A549 (cell line): ENCODE measurements around the gene ELF5. TPM values are rescaled to one million over a fixed set of nuclear protein-coding genes. Genes with fewer than 3 reads are reported as not detected.

Source experiments
- ATAC-seq, 2 experiments: fragments of 200-7000 bp in 1 of 2; fragments of >200 bp in 1 of 2; cut with Nextera tagmentation in 1 of 2; cut with Tn5 transposase in 1 of 2; 3 replicates each; pipeline versions ENCODE4 v1.8.0 to v1.9.1; 2018 to 2020; ENCODE audit warnings: mild to moderate bottlenecking in 1 of 2, moderate library complexity in 1 of 2
- CTCF ChIA-PET: fragments of 300-600 bp; sonication (Branson Sonifier 250); formaldehyde crosslinking; extraction: SDS; loops from one replicate; lab custom pipeline; 2021; ENCODE audit warnings: antibody characterized with exemption, inconsistent platforms; lab: Yijun Ruan, JAX
- POLR2A ChIA-PET: fragments of 350-600 bp; formaldehyde crosslinking; extraction: SDS; loops from one replicate; lab custom pipeline; 2021; ENCODE audit warnings: antibody characterized with exemption, inconsistent platforms; lab: Yijun Ruan, JAX
- DNase-seq, 2 experiments: peaks; one replicate each; pipeline versions ENCODE4 v3.0.0 to v3.0.0-alpha.2; 2011 to 2016; ENCODE audit warnings: low read depth in 1 of 2, low spot score in 1 of 2
- FAIRE-seq: peaks from 2 replicates; lab custom pipeline; 2011; peaks lifted over from hg19 to GRCh38; lab: Jason Lieb, UNC
- H3K27ac ChIP-seq, 2 experiments: fragments of >200 bp; sonication (Bioruptor Twin); formaldehyde crosslinking; 3 replicates each; pipeline ENCODE4 v1.5.1; 2016 to 2017
- H3K4me1 ChIP-seq: fragments of >200 bp; sonication (Bioruptor Twin); formaldehyde crosslinking; 3 replicates; pipeline ENCODE4 v1.6.1; 2016
- H3K4me2 ChIP-seq: fragments of >200 bp; sonication (Bioruptor Twin); formaldehyde crosslinking; 3 replicates; pipeline ENCODE4 v1.6.1; 2016
- H3K4me3 ChIP-seq: fragments of >200 bp; sonication (Bioruptor Twin); formaldehyde crosslinking; 3 replicates; pipeline ENCODE4 v1.5.1; 2016
- H3K9me3 ChIP-seq: fragments of >200 bp; sonication (Bioruptor Twin); formaldehyde crosslinking; 3 replicates; pipeline ENCODE4 v1.6.1; 2016
- BHLHE40 ChIP-seq: IDR thresholded peaks from 2 replicates; pipeline ENCODE4 v1.6.1; 2012; ENCODE audit warnings: low read depth, low read length, inconsistent platforms
- CEBPB ChIP-seq, 2 experiments: fragments of >200 bp in 1 of 2; sonication (Bioruptor Twin) in 1 of 2; formaldehyde crosslinking in 1 of 2; IDR thresholded peaks; 2 replicates each; pipeline ENCODE4 v1.6.1; 2012 to 2016
- EHMT2 ChIP-seq: fragments of 200-600 bp; sonication (generic); IDR thresholded peaks from 2 replicates; pipeline ENCODE4 v1.6.1; 2016; ENCODE audit warnings: antibody characterized with exemption, low read depth, mild to moderate bottlenecking, moderate library complexity
- FOSB ChIP-seq: fragments of 250-450 bp; sonication (Bioruptor Pico); IDR thresholded peaks from 2 replicates; pipeline ENCODE4 v1.5.0; 2020; ENCODE audit warnings: mild to moderate bottlenecking, moderate library complexity
- HEYL ChIP-seq: fragments of 250-450 bp; sonication (Bioruptor Pico); IDR thresholded peaks from 2 replicates; pipeline ENCODE4 v1.8.0; 2021; ENCODE audit warnings: mild to moderate bottlenecking, moderate library complexity
- HOXB5 ChIP-seq: fragments of 250-450 bp; sonication (Bioruptor Pico); IDR thresholded peaks from 2 replicates; pipeline ENCODE4 v1.5.0; 2020; ENCODE audit warnings: mild to moderate bottlenecking, moderate library complexity
- JUN ChIP-seq, 2 experiments: fragments of >200 bp; sonication (Bioruptor Twin); formaldehyde crosslinking; IDR thresholded peaks; 2 replicates in 1 of 2; 3 replicates in 1 of 2; pipeline ENCODE4 v1.6.1; 2016 to 2017
- KDM5A ChIP-seq: fragments of 200-600 bp; sonication (generic); IDR thresholded peaks from 2 replicates; pipeline ENCODE4 v1.6.1; 2016; ENCODE audit warnings: antibody characterized with exemption, mild to moderate bottlenecking
- MAFK ChIP-seq: fragments of 450-650 bp; IDR thresholded peaks from 2 replicates; pipeline ENCODE4 v1.6.1; 2014; ENCODE audit not compliant: partially characterized antibody
- NR3C1 ChIP-seq: fragments of >200 bp; sonication (Bioruptor Twin); formaldehyde crosslinking; IDR thresholded peaks from 3 replicates; pipeline ENCODE4 v1.6.1; 2017
- POLR2A ChIP-seq: IDR thresholded peaks from 2 replicates; pipeline ENCODE4 v1.6.1; 2012; ENCODE audit warnings: mild to moderate bottlenecking, low read length
- RCOR1 ChIP-seq: fragments of 150-350 bp; IDR thresholded peaks from 2 replicates; pipeline ENCODE4 v1.6.1; 2014; ENCODE audit warnings: antibody characterized with exemption, low read length, low read depth
- TFCP2L1 ChIP-seq: fragments of 250-450 bp; sonication (Bioruptor Pico); IDR thresholded peaks from 2 replicates; pipeline ENCODE4 v1.5.0; 2021; ENCODE audit warnings: mild to moderate bottlenecking
- ZFP36 ChIP-seq: fragments of 450-650 bp; IDR thresholded peaks from 2 replicates; pipeline ENCODE4 v1.6.1; 2014; ENCODE audit warnings: borderline replicate concordance; ENCODE audit not compliant: partially characterized antibody
- ZSCAN20 ChIP-seq: fragments of 250-450 bp; sonication (Bioruptor Pico); IDR thresholded peaks from 2 replicates; pipeline ENCODE4 v1.8.0; 2022; ENCODE audit warnings: mild to moderate bottlenecking, moderate library complexity
- WGBS: methylation state at CpG from one replicate; pipeline ENCODE4 v1.1.6; 2017; ENCODE audit errors: missing lambda C conversion rate; 5-methylcytosine and 5-hydroxymethylcytosine counted together
- polyA plus RNA-seq, 4 experiments: library from polyadenylated mRNA; depleted of rRNA in 3 of 4; stranded (reverse); fragments of >200 nt; fragmentation: RNase III in 1 of 4; extraction: RNeasy Plus Mini Kit Qiagen cat#74134 plus additional on column Dnase treatment in 1 of 4; gene quantifications; 2 replicates in 3 of 4; 3 replicates in 1 of 4; pipeline ENCODE4 v1.2.3, GENCODE V29; 2011 to 2017
- TF ChIP-seq, protein P1 (sequence below): fragments of 450-650 bp; IDR thresholded peaks from 2 replicates; pipeline ENCODE4 v1.6.1; 2014; ENCODE audit warnings: antibody characterized with exemption
- TF ChIP-seq, protein P2 (sequence below): fragments of 250-450 bp; sonication (Bioruptor Pico); IDR thresholded peaks from 2 replicates; pipeline ENCODE4 v1.5.0; 2021; ENCODE audit warnings: mild to moderate bottlenecking, moderate library complexity, borderline replicate concordance
- TF ChIP-seq, protein P3 (sequence below): IDR thresholded peaks from 2 replicates; pipeline ENCODE4 v1.6.1; 2012
- TF ChIP-seq, protein P4 (sequence below): fragments of >200 bp; sonication (Bioruptor Twin); formaldehyde crosslinking; IDR thresholded peaks from 2 replicates; pipeline ENCODE4 v1.6.1; 2016
- TF ChIP-seq, protein P5 (sequence below): fragments of 250-450 bp; sonication (Bioruptor Pico); IDR thresholded peaks from 2 replicates; pipeline ENCODE4 v1.5.0; 2020; ENCODE audit warnings: low read depth, mild to moderate bottlenecking, moderate library complexity

Gene ELF5
- polyA plus RNA-seq, 2 of the 4 experiments (the other 2 are of a cell fraction) = 0.04 TPM; not detected in 1

DNA sequence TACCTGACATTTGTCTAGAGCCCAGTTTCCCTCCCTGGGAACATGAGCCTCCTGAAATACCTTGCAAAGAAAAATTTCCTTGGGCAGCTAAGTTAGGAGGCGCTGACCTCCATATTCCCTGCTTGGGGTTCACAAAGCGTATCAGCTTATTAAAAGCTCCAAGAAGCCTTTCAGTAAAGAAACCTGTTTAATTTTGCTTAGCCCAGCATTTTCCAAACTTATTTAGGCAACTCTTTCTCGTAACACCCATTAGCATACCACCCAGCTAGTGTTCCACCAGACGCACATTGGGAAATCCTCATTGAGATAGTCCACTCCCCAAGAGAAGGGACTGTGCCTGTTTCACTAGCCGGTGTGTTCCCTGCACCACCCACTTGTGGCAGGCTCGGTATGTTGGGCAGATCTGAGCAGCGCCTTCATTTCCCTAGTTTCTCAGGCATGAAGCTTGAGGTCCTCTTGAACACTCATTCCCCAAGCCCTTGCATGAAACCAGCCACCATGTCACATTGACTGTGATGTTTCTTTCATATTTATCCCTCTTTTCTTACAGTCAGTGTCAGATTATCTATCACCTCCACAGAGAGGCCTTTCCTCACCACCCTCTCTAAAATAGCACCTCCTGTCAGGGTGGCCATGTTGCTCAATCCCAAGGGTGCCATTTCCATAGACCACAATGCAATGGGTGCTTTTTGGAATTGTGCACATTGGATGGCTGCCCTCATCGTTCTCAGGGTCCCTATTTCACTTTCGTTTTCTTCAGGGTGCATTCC lies 12.5 kb upstream of the ELF5 start:
- ChIA-PET CTCF (interaction anchor here (1.3 to 6.3 kb wide), 2 partner anchors 13 to 866 kb away, joined by 3 to 47 read pairs; partner anchors contain the start of gene ELF5), POLR2A (no interaction called here)
- H3K9me3 ChIP-seq = no peaks in the 10 kb centered on the region
- DNase-seq = no peak
- no peak for ATAC-seq
- 74% methylated on average over 9 of the region's 9 CpGs for WGBS
- H3K27ac ChIP-seq = no peak overlapping the region
- H3K4me1 ChIP-seq = 0 out of 3 replicates have a peak, but pooled peaks cover 6% of the 10 kb centered on the region
- no peak overlapping the region for H3K4me2 ChIP-seq
- no peak for TF ChIP-seq ZFP36
- peak; percentile 82 for TF ChIP-seq MAFK
- no peak for FAIRE-seq
- H3K4me3 ChIP-seq = no peak overlapping the region

DNA sequence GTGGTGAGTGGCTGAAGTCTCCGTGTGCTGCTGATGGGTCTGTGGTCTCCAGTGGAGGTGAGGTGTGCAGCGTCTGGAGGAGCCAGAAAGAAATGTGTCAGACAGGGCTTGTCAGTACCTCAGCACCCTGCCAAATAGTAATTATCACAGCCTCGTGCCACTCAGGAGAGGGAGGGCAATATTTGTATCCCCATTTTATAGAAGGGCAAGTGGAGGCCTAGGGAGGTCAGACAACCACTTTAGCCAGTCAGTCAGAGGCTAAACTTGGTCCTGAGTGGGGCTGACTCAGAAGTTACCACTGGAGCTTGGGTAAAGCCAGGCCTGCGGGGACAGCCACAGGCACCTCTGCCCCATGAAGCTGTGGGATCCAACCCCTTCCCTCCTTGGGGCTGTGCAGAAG lies 11.5 kb upstream of the ELF5 start:
- Histone ChIP-seq H3K4me3 (no peak overlapping the region), H3K9me3 (no peaks in the 10 kb centered on the region), H3K27ac (no peak overlapping the region), H3K4me1 (0 out of 3 replicates have a peak, but pooled peaks cover 6% of the 10 kb centered on the region), H3K4me2 (no peak overlapping the region)
- DNase-seq (no peak), FAIRE-seq (no peak), ATAC-seq (peak in 1 of 2 experiments; percentile 16; a peak in 1 of 6 replicates)
- POLR2A ChIA-PET = no interaction called here
- WGBS = 77% methylated on average over 4 of the region's 4 CpGs
- CTCF ChIA-PET = interaction anchor here (0.5 to 6.3 kb wide), 5 partner anchors 12 to 591 kb away, joined by 3 to 47 read pairs (median 3); partner anchors contain the start of gene ELF5
- TF ChIP-seq ZFP36 = no peak
- TF ChIP-seq, protein P1, sequence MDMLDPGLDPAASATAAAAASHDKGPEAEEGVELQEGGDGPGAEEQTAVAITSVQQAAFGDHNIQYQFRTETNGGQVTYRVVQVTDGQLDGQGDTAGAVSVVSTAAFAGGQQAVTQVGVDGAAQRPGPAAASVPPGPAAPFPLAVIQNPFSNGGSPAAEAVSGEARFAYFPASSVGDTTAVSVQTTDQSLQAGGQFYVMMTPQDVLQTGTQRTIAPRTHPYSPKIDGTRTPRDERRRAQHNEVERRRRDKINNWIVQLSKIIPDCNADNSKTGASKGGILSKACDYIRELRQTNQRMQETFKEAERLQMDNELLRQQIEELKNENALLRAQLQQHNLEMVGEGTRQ = no peak
- TF ChIP-seq RCOR1 = no peak
- TF ChIP-seq ZSCAN20 (CRISPR knock-in tag) = no peak
- no peak for TF ChIP-seq EHMT2
- TF ChIP-seq, protein P2, sequence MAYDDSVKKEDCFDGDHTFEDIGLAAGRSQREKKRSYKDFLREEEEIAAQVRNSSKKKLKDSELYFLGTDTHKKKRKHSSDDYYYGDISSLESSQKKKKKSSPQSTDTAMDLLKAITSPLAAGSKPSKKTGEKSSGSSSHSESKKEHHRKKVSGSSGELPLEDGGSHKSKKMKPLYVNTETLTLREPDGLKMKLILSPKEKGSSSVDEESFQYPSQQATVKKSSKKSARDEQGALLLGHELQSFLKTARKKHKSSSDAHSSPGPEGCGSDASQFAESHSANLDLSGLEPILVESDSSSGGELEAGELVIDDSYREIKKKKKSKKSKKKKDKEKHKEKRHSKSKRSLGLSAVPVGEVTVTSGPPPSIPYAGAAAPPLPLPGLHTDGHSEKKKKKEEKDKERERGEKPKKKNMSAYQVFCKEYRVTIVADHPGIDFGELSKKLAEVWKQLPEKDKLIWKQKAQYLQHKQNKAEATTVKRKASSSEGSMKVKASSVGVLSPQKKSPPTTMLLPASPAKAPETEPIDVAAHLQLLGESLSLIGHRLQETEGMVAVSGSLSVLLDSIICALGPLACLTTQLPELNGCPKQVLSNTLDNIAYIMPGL = no peak
- TF ChIP-seq HEYL = no peak
- no peak for TF ChIP-seq KDM5A
- TF ChIP-seq, protein P3, sequence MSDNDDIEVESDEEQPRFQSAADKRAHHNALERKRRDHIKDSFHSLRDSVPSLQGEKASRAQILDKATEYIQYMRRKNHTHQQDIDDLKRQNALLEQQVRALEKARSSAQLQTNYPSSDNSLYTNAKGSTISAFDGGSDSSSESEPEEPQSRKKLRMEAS = no peak
- no peak for TF ChIP-seq JUN (IDR thresholded peaks at IDR 0.05)
- no peak for TF ChIP-seq MAFK
- TF ChIP-seq BHLHE40 = no peak
- TF ChIP-seq NR3C1 = no peak
- TF ChIP-seq TFCP2L1 = no peak
- no peak for TF ChIP-seq HOXB5 (CRISPR knock-in tag)
- no peak for TF ChIP-seq CEBPB (IDR thresholded peaks at IDR 0.05)
- TF ChIP-seq FOSB = no peak
- TF ChIP-seq, protein P4, sequence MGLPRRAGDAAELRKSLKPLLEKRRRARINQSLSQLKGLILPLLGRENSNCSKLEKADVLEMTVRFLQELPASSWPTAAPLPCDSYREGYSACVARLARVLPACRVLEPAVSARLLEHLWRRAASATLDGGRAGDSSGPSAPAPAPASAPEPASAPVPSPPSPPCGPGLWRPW = no peak
- no peak for TF ChIP-seq POLR2A
- TF ChIP-seq, protein P5, sequence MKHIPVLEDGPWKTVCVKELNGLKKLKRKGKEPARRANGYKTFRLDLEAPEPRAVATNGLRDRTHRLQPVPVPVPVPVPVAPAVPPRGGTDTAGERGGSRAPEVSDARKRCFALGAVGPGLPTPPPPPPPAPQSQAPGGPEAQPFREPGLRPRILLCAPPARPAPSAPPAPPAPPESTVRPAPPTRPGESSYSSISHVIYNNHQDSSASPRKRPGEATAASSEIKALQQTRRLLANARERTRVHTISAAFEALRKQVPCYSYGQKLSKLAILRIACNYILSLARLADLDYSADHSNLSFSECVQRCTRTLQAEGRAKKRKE (CRISPR knock-in tag) = no peak
